GM23338 (cell line): ENCODE data around the gene OR14I1. TPM values are rescaled to one million over a fixed set of nuclear protein-coding genes. Genes with fewer than 3 reads are reported as not detected.

Experiments used
- ATAC-seq: fragments of 200-7000 bp; cut with Tn5 transposase; 3 replicates; pipeline ENCODE4 v1.9.1; 2020
- DNase-seq: peaks from one replicate; pipeline ENCODE4 v3.0.0-alpha.2; 2015; ENCODE audit warnings: low spot score
- H2AFZ ChIP-seq: fragments of 200-600 bp; sonication (generic); 2 replicates; pipeline ENCODE4 v1.8.0; 2016; ENCODE audit warnings: antibody characterized with exemption, mild to moderate bottlenecking, moderate library complexity
- H3F3A ChIP-seq: fragments of 200-600 bp; sonication (generic); replicated peaks from 2 replicates; pipeline ENCODE4 v1.8.0; 2017; ENCODE audit warnings: antibody characterized with exemption, mixed run types, low read depth
- H3K27ac ChIP-seq: fragments of 200-600 bp; sonication (generic); 2 replicates; pipeline ENCODE4 v1.6.1; 2016; ENCODE audit warnings: low read depth
- H3K27me3 ChIP-seq: fragments of 200-600 bp; sonication (generic); 2 replicates; pipeline ENCODE4 v1.8.0; 2016; ENCODE audit warnings: mild to moderate bottlenecking, mixed run types, moderate library complexity; ENCODE audit not compliant: insufficient read depth
- H3K36me3 ChIP-seq: fragments of 200-600 bp; sonication (generic); 2 replicates; pipeline ENCODE4 v1.8.0; 2016; ENCODE audit warnings: mild to moderate bottlenecking; ENCODE audit not compliant: insufficient read depth
- H3K4me1 ChIP-seq: fragments of 200-600 bp; sonication (generic); 2 replicates; pipeline ENCODE4 v1.8.0; 2016; ENCODE audit warnings: mild to moderate bottlenecking, moderate library complexity; ENCODE audit not compliant: insufficient read depth
- H3K4me2 ChIP-seq: fragments of 200-600 bp; sonication (generic); 2 replicates; pipeline ENCODE4 v1.7.1; 2017; ENCODE audit warnings: mixed run types
- H3K4me3 ChIP-seq: fragments of 200-600 bp; sonication (generic); 2 replicates; pipeline ENCODE4 v1.6.1; 2016; ENCODE audit warnings: mixed run types
- H3K79me2 ChIP-seq: fragments of 200-600 bp; sonication (generic); replicated peaks from 2 replicates; pipeline ENCODE4 v1.8.0; 2017; ENCODE audit warnings: mild to moderate bottlenecking; ENCODE audit not compliant: insufficient read depth
- H3K9me2 ChIP-seq: fragments of 200-600 bp; sonication (generic); 2 replicates; pipeline ENCODE4 v1.8.0; 2017; ENCODE audit not compliant: insufficient read depth
- H4K20me1 ChIP-seq: fragments of 200-600 bp; sonication (generic); replicated peaks from 2 replicates; pipeline ENCODE4 v1.8.0; 2017; ENCODE audit warnings: mild to moderate bottlenecking; ENCODE audit not compliant: insufficient read depth
- H3K27ac Mint-ChIP-seq: 2 replicates; pipeline ENCODE4 v1.8.0; 2020; ENCODE audit warnings: inconsistent platforms, mild to moderate bottlenecking, moderate library complexity, mixed read lengths
- H3K27me3 Mint-ChIP-seq: 3 replicates; pipeline ENCODE4 v1.8.0; 2022; ENCODE audit warnings: low read depth, mild to moderate bottlenecking, moderate library complexity, mixed read lengths, inconsistent platforms; ENCODE audit not compliant: insufficient read depth, poor library complexity
- H3K36me3 Mint-ChIP-seq: 3 replicates; pipeline ENCODE4 v1.8.0; 2021; ENCODE audit warnings: low read depth, mild to moderate bottlenecking, inconsistent platforms, moderate library complexity, mixed read lengths
- H3K4me1 Mint-ChIP-seq: 3 replicates; pipeline ENCODE4 v1.8.0; 2020; ENCODE audit warnings: mild to moderate bottlenecking, inconsistent platforms, mixed read lengths
- H3K4me3 Mint-ChIP-seq: 3 replicates; pipeline ENCODE4 v1.8.0; 2021; ENCODE audit warnings: moderate library complexity, mild to moderate bottlenecking, inconsistent platforms, mixed read lengths
- H3K9me3 Mint-ChIP-seq: 3 replicates; pipeline ENCODE4 v1.8.0; 2020; ENCODE audit warnings: moderate library complexity, mild to moderate bottlenecking, inconsistent platforms, mixed read lengths
- CREB1 ChIP-seq: fragments of 250-450 bp; sonication (Bioruptor Pico); IDR thresholded peaks from 2 replicates; pipeline ENCODE4 v1.5.0; 2020; ENCODE audit warnings: low read depth, mild to moderate bottlenecking, moderate library complexity
- CTCF ChIP-seq, 2 experiments: fragments of 200-600 bp in 1 of 2; sonication (generic) in 1 of 2; conservative IDR thresholded peaks; 2 replicates each; pipeline versions ENCODE4 v1.5.1 to v1.6.1; 2016 to 2017; ENCODE audit warnings: antibody characterized with exemption in 2 of 2, low read depth in 2 of 2, mild to moderate bottlenecking in 2 of 2, moderate library complexity in 1 of 2
- ETS1 ChIP-seq: IDR thresholded peaks from 2 replicates; pipeline ENCODE4 v1.6.1; 2016; ENCODE audit warnings: antibody characterized with exemption
- EZH2 ChIP-seq: fragments of 200-600 bp; sonication (generic); IDR thresholded peaks from one replicate; pipeline ENCODE4 v1.8.0; 2017; ENCODE audit warnings: antibody characterized with exemption, mild to moderate bottlenecking, low read depth; ENCODE audit not compliant: unreplicated experiment
- EZH2phosphoT487 ChIP-seq: fragments of 200-600 bp; sonication (generic); IDR thresholded peaks from one replicate; pipeline ENCODE4 v1.8.1; 2018; ENCODE audit warnings: antibody characterized with exemption; ENCODE audit not compliant: unreplicated experiment
- JUNB ChIP-seq: IDR thresholded peaks from one replicate; pipeline ENCODE4 v1.6.1; 2016; ENCODE audit warnings: antibody characterized with exemption; ENCODE audit not compliant: unreplicated experiment
- NANOG ChIP-seq: IDR thresholded peaks from 2 replicates; pipeline ENCODE4 v1.6.1; 2016; ENCODE audit warnings: antibody characterized with exemption, borderline replicate concordance
- POLR2AphosphoS5 ChIP-seq: IDR thresholded peaks from 2 replicates; pipeline ENCODE4 v1.6.1; 2016; ENCODE audit warnings: antibody characterized with exemption, low read depth
- REST ChIP-seq: IDR thresholded peaks from one replicate; pipeline ENCODE4 v1.6.1; 2018; ENCODE audit warnings: antibody characterized with exemption; ENCODE audit not compliant: unreplicated experiment
- STAT1 ChIP-seq: IDR thresholded peaks from one replicate; pipeline ENCODE4 v1.6.1; 2016; ENCODE audit warnings: antibody characterized with exemption; ENCODE audit not compliant: unreplicated experiment
- ZNF114 ChIP-seq: fragments of 250-450 bp; sonication (Bioruptor Pico); IDR thresholded peaks from 2 replicates; pipeline ENCODE4 v1.5.0; 2020; ENCODE audit warnings: mild to moderate bottlenecking, moderate library complexity
- ZNF331 ChIP-seq: fragments of 250-450 bp; sonication (Bioruptor Pico); IDR thresholded peaks from 2 replicates; pipeline ENCODE4 v1.5.0; 2020; ENCODE audit warnings: low read depth, mild to moderate bottlenecking, moderate library complexity
- ZNF462 ChIP-seq: fragments of 250-450 bp; sonication (Bioruptor Pico); IDR thresholded peaks from 2 replicates; pipeline ENCODE4 v1.5.0; 2020; ENCODE audit warnings: mild to moderate bottlenecking, moderate library complexity
- polyA plus RNA-seq: library from polyadenylated mRNA; unstranded; fragments of >200 nt; fragmentation: Nextera tagmentation; extraction: Ambion mirVana; gene quantifications from 2 replicates; pipeline ENCODE4 v1.2.1, GENCODE V29; 2016
- total RNA-seq: library from RNA; depleted of rRNA; stranded (reverse); fragments of >200 nt; shearing (Covaris generic); gene quantifications from 2 replicates; pipeline ENCODE4 v1.2.3, GENCODE V29; 2014

Gene OR14I1
- total and polyA plus RNA-seq, 2 experiments from 2014 or later = not detected

- Histone ChIP-seq H3K4me2 (no peak overlapping the region), H3K27ac (no peak overlapping the region), H3K9me2 (no peaks in the 10 kb centered on the region), H3K4me3 (no peak overlapping the region), H3K79me2 (no peaks in the 10 kb centered on the region), H3K36me3 (no peaks in the 10 kb centered on the region; the same call in 1 of the 2 replicates), H3K4me1 (no peaks in the 10 kb centered on the region), H3F3A (no peaks in the 10 kb centered on the region), H4K20me1 (no peaks in the 10 kb centered on the region), H3K27me3 (no peaks in the 10 kb centered on the region), H2AFZ (no peak overlapping the region)
- Mint-ChIP-seq H3K36me3 (peaks cover 26% of the 10 kb centered on the region), H3K4me1 (no peaks in the 10 kb centered on the region), H3K4me3 (no peak overlapping the region), H3K27ac (no peak overlapping the region), H3K9me3 (peaks cover 96% of the 10 kb centered on the region), H3K27me3 (peaks cover 4% of the 10 kb centered on the region)
- no peak for ATAC-seq
- DNase-seq = no peak
- no peak for TF ChIP-seq ZNF114 (CRISPR knock-in tag)
- no peak for TF ChIP-seq NANOG
- TF ChIP-seq ETS1 = no peak
- TF ChIP-seq EZH2 = no peak
- TF ChIP-seq ZNF331 (CRISPR knock-in tag) = no peak
- TF ChIP-seq CTCF (conservative IDR thresholded peaks at IDR 0.05; ENCODE audit: low read depth in 2 of 2) = no peak
- no peak for TF ChIP-seq JUNB
- no peak for TF ChIP-seq REST
- no peak for TF ChIP-seq ZNF462 (CRISPR knock-in tag)
- no peak for TF ChIP-seq EZH2phosphoT487
- no peak for TF ChIP-seq CREB1
- TF ChIP-seq STAT1 = no peak
- TF ChIP-seq POLR2AphosphoS5 = no peak
Measured at GRCh38 chr1:248733566-248733965, 31.0 kb upstream of the OR14I1 start.
